LNCAP (cell line): ENCODE measurements around the gene CYP19A1.

ENCODE experiments used
- TF ChIP-seq, protein P1 (sequence below): fragments of 450-650 bp; IDR thresholded peaks from 2 replicates; pipeline ENCODE4 v1.5.1; 2017; ENCODE audit warnings: mild to moderate bottlenecking

Gene CYP19A1

DNA sequence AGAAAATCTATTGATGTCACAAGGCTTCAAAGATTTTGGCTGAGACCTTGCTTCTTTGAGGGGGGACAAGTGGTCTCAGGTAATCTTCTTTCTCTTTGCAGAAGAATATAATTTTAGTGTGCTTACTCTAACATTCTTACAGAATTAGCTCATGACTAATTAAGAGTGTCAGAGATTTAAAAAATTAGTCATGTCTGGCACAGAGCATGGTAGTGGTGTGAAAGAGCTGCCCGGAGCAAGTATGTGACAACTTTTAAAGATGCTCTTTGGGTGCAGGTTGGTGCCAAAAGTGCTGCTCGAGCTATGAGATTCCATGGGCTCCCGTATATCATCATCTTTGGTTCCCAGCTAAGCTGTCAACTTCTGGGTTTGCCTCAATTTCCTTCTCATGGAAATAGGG lies 31.1 kb downstream of the CYP19A1 start:
- TF ChIP-seq, protein P1, sequence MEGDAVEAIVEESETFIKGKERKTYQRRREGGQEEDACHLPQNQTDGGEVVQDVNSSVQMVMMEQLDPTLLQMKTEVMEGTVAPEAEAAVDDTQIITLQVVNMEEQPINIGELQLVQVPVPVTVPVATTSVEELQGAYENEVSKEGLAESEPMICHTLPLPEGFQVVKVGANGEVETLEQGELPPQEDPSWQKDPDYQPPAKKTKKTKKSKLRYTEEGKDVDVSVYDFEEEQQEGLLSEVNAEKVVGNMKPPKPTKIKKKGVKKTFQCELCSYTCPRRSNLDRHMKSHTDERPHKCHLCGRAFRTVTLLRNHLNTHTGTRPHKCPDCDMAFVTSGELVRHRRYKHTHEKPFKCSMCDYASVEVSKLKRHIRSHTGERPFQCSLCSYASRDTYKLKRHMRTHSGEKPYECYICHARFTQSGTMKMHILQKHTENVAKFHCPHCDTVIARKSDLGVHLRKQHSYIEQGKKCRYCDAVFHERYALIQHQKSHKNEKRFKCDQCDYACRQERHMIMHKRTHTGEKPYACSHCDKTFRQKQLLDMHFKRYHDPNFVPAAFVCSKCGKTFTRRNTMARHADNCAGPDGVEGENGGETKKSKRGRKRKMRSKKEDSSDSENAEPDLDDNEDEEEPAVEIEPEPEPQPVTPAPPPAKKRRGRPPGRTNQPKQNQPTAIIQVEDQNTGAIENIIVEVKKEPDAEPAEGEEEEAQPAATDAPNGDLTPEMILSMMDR: no peak

GRCh38 chr15:51303462-51303980 lies 34.9 kb downstream of the CYP19A1 start:
- TF ChIP-seq, protein P1: no peak

DNA sequence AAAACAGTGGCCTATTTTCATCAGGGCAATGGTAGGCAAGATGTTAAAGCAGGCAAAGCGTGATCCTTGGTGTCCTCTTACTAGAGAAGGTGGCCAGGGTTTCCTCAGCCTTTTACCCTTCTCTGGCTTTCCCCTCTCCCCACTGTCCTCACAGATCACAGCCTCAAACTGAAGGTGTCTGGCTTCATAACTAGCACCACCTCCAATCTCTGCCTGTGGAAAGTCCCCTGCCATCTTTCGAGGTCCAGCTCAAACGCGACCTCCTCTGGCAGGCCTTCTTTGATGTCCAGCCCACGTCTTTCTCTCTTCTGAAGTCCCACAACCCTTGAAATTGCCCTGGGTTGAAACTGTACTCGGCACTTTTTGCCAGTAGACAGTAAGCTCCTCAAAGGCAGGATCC lies 35.9 kb downstream of the CYP19A1 start:
- TF ChIP-seq, protein P1: no peak

- TF ChIP-seq, protein P1: no peak
These were observed 39.0 kb downstream of the CYP19A1 start for GRCh38 chr15:51299187-51300015.

GRCh38 chr15:51298620-51299019 lies 39.8 kb downstream of the CYP19A1 start:
- TF ChIP-seq, protein P1: no peak

DNA sequence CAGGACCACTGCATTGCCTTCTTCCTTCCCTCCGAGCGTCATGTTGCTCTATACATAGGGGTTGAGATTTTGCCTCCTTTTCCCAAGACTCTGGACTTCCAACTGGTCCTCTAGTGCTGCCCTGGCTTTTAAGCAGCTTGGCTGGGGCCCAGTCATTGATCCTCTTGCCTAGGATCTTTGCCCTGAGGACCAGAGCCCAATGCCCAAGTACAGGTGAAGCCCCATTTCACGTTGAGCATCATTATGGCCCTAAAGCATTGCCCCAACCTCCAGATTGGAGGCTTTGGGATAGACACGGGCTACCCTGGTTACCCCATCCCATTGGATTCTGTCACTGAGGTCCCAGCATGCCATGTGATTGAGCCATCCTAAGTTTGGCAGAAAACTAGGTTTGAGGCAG lies 47.7 kb downstream of the CYP19A1 start:
- TF ChIP-seq, protein P1: no peak

- TF ChIP-seq, protein P1: no peak
These were observed 49.1 kb downstream of the CYP19A1 start for GRCh38 chr15:51289290-51289689.
